ENCODE measurements around the gene SLK. TPM values are rescaled to one million over a fixed set of nuclear protein-coding genes. Genes with fewer than 3 reads are reported as not detected.

The SLK gene
- total RNA-seq, 1 experiment from 2014 or later, result 40.8 TPM

GRCh38 chr10:104067525-104067924 is 100.6 kb downstream of the SLK start:
- no TSS peak for BruUV-seq (replicated peaks)
- ATAC-seq, result no peak
- H3K27ac ChIP-seq (ENCODE audit: low read length), result no peak overlapping the region
- no peak overlapping the region for H3K4me3 ChIP-seq (ENCODE audit: low read depth in 2 of 2, low read length in 2 of 2)
- TF ChIP-seq POLR2AphosphoS5 (IDR thresholded peaks at IDR 0.05; ENCODE audit: low read depth, low read length) (no peak), TCF7L2 (IDR thresholded peaks at IDR 0.05; ENCODE audit: low read depth, low read length) (no peak), SIN3A (IDR thresholded peaks at IDR 0.05; ENCODE audit: borderline replicate concordance, insufficient read depth, low read depth, low read length) (no peak), REST (IDR thresholded peaks at IDR 0.05; ENCODE audit: insufficient read depth in 1 of 2, low read depth in 2 of 2, low read length in 1 of 2) (no peak)
- DNase-seq (ENCODE audit: low read depth, low spot score), result no peak
- in situ Hi-C loops (cut with HindIII; ENCODE audit: low pct_unique_long_range_greater_than_20kb, low sequenced_read_pairs), result no loop called here
- no peaks in the 10 kb centered on the region for H3K4me1 ChIP-seq (ENCODE audit: control insufficient read depth, insufficient read depth, low read length)
- intact Hi-C loops (cut with micrococcal nuclease; ENCODE audit: unreplicated experiment), result no loop called here
- no peaks in the 10 kb centered on the region for H3K9me3 ChIP-seq (ENCODE audit: control insufficient read depth, insufficient read depth, low read depth, low read length)
- H3K36me3 ChIP-seq (ENCODE audit: control insufficient read depth, insufficient read depth, low read length), result no peaks in the 10 kb centered on the region
- ChIA-PET CTCF (no interaction called here), POLR2A (no interaction called here)
- peaks cover 5% of the 10 kb centered on the region for H3K27me3 ChIP-seq (ENCODE audit: control insufficient read depth, insufficient read depth, low read length)

GRCh38 chr10:104069613-104070012 is 102.7 kb downstream of the SLK start:
- H3K9me3 ChIP-seq (ENCODE audit: control insufficient read depth, insufficient read depth, low read depth, low read length), result no peaks in the 10 kb centered on the region
- BruUV-seq (replicated peaks), result no TSS peak
- H3K4me1 ChIP-seq (ENCODE audit: control insufficient read depth, insufficient read depth, low read length), result no peaks in the 10 kb centered on the region
- POLR2A ChIA-PET, result no interaction called here
- no peak overlapping the region for H3K4me3 ChIP-seq (ENCODE audit: low read depth in 2 of 2, low read length in 2 of 2)
- no peak for DNase-seq (ENCODE audit: low read depth, low spot score)
- CTCF ChIA-PET, result no interaction called here
- in situ Hi-C loops (cut with HindIII; ENCODE audit: low pct_unique_long_range_greater_than_20kb, low sequenced_read_pairs), result no loop called here
- no peak for ATAC-seq
- intact Hi-C loops (cut with micrococcal nuclease; ENCODE audit: unreplicated experiment), result no loop called here
- TF ChIP-seq TCF7L2 (IDR thresholded peaks at IDR 0.05; ENCODE audit: low read depth, low read length) (no peak), SIN3A (IDR thresholded peaks at IDR 0.05; ENCODE audit: borderline replicate concordance, insufficient read depth, low read depth, low read length) (no peak), POLR2AphosphoS5 (IDR thresholded peaks at IDR 0.05; ENCODE audit: low read depth, low read length) (no peak), REST (IDR thresholded peaks at IDR 0.05; ENCODE audit: insufficient read depth in 1 of 2, low read depth in 2 of 2, low read length in 1 of 2) (no peak)
- TF ChIP-seq, protein P1, sequence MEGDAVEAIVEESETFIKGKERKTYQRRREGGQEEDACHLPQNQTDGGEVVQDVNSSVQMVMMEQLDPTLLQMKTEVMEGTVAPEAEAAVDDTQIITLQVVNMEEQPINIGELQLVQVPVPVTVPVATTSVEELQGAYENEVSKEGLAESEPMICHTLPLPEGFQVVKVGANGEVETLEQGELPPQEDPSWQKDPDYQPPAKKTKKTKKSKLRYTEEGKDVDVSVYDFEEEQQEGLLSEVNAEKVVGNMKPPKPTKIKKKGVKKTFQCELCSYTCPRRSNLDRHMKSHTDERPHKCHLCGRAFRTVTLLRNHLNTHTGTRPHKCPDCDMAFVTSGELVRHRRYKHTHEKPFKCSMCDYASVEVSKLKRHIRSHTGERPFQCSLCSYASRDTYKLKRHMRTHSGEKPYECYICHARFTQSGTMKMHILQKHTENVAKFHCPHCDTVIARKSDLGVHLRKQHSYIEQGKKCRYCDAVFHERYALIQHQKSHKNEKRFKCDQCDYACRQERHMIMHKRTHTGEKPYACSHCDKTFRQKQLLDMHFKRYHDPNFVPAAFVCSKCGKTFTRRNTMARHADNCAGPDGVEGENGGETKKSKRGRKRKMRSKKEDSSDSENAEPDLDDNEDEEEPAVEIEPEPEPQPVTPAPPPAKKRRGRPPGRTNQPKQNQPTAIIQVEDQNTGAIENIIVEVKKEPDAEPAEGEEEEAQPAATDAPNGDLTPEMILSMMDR (IDR thresholded peaks at IDR 0.05), result no peak
- peaks cover 8% of the 10 kb centered on the region for H3K27me3 ChIP-seq (ENCODE audit: control insufficient read depth, insufficient read depth, low read length)
- no peak overlapping the region for H3K27ac ChIP-seq (ENCODE audit: low read length)
- H3K36me3 ChIP-seq (ENCODE audit: control insufficient read depth, insufficient read depth, low read length), result no peaks in the 10 kb centered on the region

Data from Panc1 (cell line).